ENCODE results near the gene PLXNB2.

PLXNB2 gene

GRCh38 chr22:50280022-50280707 is 27.3 kb downstream of the PLXNB2 start:
- H3K4me3 ChIP-seq (replicated peaks in 1 of 2; ENCODE audit: low read depth in 2 of 2, low read length in 2 of 2): no peak overlapping the region
- DNase-seq (ENCODE audit: low read depth in 2 of 2): no peak
- TF ChIP-seq, protein P1, sequence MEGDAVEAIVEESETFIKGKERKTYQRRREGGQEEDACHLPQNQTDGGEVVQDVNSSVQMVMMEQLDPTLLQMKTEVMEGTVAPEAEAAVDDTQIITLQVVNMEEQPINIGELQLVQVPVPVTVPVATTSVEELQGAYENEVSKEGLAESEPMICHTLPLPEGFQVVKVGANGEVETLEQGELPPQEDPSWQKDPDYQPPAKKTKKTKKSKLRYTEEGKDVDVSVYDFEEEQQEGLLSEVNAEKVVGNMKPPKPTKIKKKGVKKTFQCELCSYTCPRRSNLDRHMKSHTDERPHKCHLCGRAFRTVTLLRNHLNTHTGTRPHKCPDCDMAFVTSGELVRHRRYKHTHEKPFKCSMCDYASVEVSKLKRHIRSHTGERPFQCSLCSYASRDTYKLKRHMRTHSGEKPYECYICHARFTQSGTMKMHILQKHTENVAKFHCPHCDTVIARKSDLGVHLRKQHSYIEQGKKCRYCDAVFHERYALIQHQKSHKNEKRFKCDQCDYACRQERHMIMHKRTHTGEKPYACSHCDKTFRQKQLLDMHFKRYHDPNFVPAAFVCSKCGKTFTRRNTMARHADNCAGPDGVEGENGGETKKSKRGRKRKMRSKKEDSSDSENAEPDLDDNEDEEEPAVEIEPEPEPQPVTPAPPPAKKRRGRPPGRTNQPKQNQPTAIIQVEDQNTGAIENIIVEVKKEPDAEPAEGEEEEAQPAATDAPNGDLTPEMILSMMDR (IDR thresholded peaks at IDR 0.05; ENCODE audit: low read depth, low read length): no peak

- no peak for DNase-seq (ENCODE audit: low read depth in 2 of 2)
- no peak overlapping the region for H3K4me3 ChIP-seq (replicated peaks in 1 of 2; ENCODE audit: low read depth in 2 of 2, low read length in 2 of 2)
- TF ChIP-seq, protein P1 (IDR thresholded peaks at IDR 0.05; ENCODE audit: low read depth, low read length): no peak
Measured at GRCh38 chr22:50278956-50279619, 28.4 kb downstream of the PLXNB2 start.

- TF ChIP-seq, protein P1 (IDR thresholded peaks at IDR 0.05; ENCODE audit: low read depth, low read length): no peak
- H3K4me3 ChIP-seq (replicated peaks in 1 of 2; ENCODE audit: low read depth in 2 of 2, low read length in 2 of 2): no peak overlapping the region
- DNase-seq (ENCODE audit: low read depth in 2 of 2): no peak
Measured at GRCh38 chr22:50278461-50278860, 29.0 kb downstream of the PLXNB2 start.

DNA sequence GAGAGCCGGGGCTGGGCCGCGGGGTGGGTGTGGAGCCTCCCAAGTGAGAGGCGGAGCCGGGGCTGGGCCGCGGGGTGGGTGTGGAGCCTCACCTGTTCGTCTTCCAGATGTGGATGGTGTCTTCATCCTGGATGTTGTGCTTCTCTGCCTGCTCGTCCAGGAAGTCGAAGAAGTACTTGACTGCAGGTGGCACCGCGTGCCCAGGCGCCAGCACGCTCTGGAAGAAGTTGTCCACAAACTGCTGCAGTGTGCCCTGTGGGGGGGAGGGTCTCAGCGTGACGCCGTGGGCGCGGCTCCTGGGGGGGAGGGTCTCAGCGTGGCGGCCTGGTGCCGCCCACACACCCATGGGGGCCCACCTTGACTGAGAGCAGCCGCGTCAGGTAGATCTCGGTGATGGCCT is 29.7 kb downstream of the PLXNB2 start:
- no peak for DNase-seq (ENCODE audit: low read depth in 2 of 2)
- TF ChIP-seq, protein P1 (IDR thresholded peaks at IDR 0.05; ENCODE audit: low read depth, low read length): no peak
- H3K4me3 ChIP-seq (replicated peaks in 1 of 2; ENCODE audit: low read depth in 2 of 2, low read length in 2 of 2): no peak overlapping the region

DNA sequence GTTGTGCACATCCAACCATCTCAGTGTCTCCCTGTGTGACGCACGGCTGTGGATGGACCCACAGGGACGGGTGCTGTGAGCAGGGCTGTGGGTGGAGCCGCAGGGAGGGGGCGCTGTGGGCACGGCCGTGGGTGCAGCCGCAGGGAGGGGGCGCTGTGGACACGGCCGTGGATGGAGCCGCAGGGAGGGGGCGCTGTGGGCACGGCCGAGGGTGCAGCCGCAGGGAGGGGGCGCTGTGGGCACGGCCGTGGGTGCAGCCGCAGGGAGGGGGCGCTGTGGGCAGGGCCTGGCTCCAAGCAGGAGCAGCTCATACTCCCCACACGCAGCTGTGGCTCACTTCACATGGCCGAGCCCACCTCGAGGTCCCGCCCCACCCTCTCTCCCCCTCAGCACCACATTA is 31.3 kb downstream of the PLXNB2 start:
- TF ChIP-seq, protein P1 (IDR thresholded peaks at IDR 0.05; ENCODE audit: low read depth, low read length): peak; percentile 35
- H3K4me3 ChIP-seq (replicated peaks in 1 of 2; ENCODE audit: low read depth in 2 of 2, low read length in 2 of 2): no peak overlapping the region
- peak; percentile 56 to 75 for DNase-seq (ENCODE audit: low read depth in 2 of 2)

GRCh38 chr22:50275181-50276055 is 32.0 kb downstream of the PLXNB2 start:
- H3K4me3 ChIP-seq (replicated peaks in 1 of 2; ENCODE audit: low read depth in 2 of 2, low read length in 2 of 2): no peak overlapping the region
- TF ChIP-seq, protein P1 (IDR thresholded peaks at IDR 0.05; ENCODE audit: low read depth, low read length): no peak
- DNase-seq (ENCODE audit: low read depth in 2 of 2): no peak

All from cardiac fibroblast (primary cell).